Mesothelial cell of epicardium (in vitro differentiated cells): Measurements from ENCODE around the gene TIFAB. TPM values are rescaled to one million over a fixed set of nuclear protein-coding genes. Genes with fewer than 3 reads are reported as not detected.

Source experiments
- DNase-seq, 2 experiments: peaks; one replicate each; pipeline ENCODE4 v3.0.0; 2021; ENCODE audit warnings: low spot score in 2 of 2; ENCODE audit not compliant: unreplicated experiment in 2 of 2
- H3K27ac Mint-ChIP-seq: 2 replicates; pipeline ENCODE4 v1.8.0; 2021; ENCODE audit warnings: mixed read lengths
- H3K27me3 Mint-ChIP-seq: 2 replicates; pipeline ENCODE4 v1.8.0; 2021; ENCODE audit warnings: low read depth, mixed read lengths
- H3K36me3 Mint-ChIP-seq: 2 replicates; pipeline ENCODE4 v1.8.0; 2021; ENCODE audit warnings: mixed read lengths
- H3K4me1 Mint-ChIP-seq: 2 replicates; pipeline ENCODE4 v1.8.0; 2021; ENCODE audit warnings: mixed read lengths
- H3K4me3 Mint-ChIP-seq: 2 replicates; pipeline ENCODE4 v1.8.0; 2021; ENCODE audit warnings: mild to moderate bottlenecking, moderate library complexity, mixed read lengths
- H3K9me3 Mint-ChIP-seq: 2 replicates; pipeline ENCODE4 v1.8.0; 2021; ENCODE audit warnings: mixed read lengths
- total RNA-seq: library from RNA; stranded (reverse); gene quantifications from 3 replicates; pipeline ENCODE4 v1.2.1, GENCODE V29; 2021
- TF ChIP-seq, protein P1 (sequence below): fragments of 200-600 bp; sonication (generic); IDR thresholded peaks from one replicate; pipeline ENCODE4 v1.5.0; 2021; ENCODE audit warnings: antibody characterized with exemption; ENCODE audit not compliant: unreplicated experiment

Gene TIFAB
- total RNA-seq, 1 donor from 2014 or later, result not detected

DNA sequence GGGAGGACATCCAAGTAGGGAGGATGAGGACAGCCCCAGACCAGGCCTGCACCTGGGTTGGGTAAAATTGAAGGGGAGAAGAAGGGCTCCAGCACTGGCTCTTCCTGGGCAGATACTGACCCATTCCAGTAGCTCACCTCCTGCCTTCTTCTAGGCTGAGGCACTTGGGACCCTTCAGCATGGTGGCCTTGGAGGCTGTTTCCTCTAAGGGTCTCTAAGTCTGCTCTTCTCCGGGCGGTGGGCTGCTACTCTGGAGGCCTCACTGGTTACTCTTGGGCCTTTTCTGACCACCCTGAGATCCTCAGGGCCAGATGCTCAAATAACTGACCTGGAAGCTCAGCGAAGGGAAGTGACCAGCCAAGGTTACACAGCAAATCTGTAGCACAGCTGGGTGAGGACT is 2.8 kb upstream of the TIFAB start:
- Mint-ChIP-seq H3K36me3 (no peaks in the 10 kb centered on the region), H3K4me3 (no peak overlapping the region), H3K4me1 (peaks cover 9% of the 10 kb centered on the region), H3K9me3 (no peaks in the 10 kb centered on the region), H3K27ac (no peak overlapping the region), H3K27me3 (peaks cover 36% of the 10 kb centered on the region)
- no peak for DNase-seq
- TF ChIP-seq, protein P1, sequence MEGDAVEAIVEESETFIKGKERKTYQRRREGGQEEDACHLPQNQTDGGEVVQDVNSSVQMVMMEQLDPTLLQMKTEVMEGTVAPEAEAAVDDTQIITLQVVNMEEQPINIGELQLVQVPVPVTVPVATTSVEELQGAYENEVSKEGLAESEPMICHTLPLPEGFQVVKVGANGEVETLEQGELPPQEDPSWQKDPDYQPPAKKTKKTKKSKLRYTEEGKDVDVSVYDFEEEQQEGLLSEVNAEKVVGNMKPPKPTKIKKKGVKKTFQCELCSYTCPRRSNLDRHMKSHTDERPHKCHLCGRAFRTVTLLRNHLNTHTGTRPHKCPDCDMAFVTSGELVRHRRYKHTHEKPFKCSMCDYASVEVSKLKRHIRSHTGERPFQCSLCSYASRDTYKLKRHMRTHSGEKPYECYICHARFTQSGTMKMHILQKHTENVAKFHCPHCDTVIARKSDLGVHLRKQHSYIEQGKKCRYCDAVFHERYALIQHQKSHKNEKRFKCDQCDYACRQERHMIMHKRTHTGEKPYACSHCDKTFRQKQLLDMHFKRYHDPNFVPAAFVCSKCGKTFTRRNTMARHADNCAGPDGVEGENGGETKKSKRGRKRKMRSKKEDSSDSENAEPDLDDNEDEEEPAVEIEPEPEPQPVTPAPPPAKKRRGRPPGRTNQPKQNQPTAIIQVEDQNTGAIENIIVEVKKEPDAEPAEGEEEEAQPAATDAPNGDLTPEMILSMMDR, result no peak

DNA sequence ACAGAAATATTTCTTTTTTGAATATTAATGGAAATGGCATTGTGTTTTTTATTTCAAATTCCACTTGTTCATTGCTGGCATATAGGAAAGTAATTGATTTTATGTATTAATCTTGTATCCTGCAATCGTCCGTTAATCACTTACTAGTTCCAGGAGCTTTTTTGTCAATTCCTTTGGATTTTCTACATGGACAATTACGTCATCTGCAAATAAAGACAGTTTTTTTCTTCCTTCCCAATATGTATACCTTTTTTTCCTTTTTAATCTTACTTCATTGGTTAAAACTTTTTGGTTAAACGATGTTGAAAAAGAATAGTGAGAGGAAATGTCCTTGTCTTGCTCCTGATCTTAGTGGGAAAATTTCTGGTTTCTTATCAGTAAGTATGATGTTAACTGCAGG is 1.5 kb upstream of the TIFAB start:
- Mint-ChIP-seq H3K27ac (no peak overlapping the region), H3K27me3 (peaks cover 32% of the 10 kb centered on the region), H3K4me1 (peaks cover 3% of the 10 kb centered on the region), H3K9me3 (no peaks in the 10 kb centered on the region), H3K4me3 (no peak overlapping the region), H3K36me3 (no peaks in the 10 kb centered on the region)
- no peak for DNase-seq
- TF ChIP-seq, protein P1, result no peak

- no peaks in the 10 kb centered on the region for H3K9me3 Mint-ChIP-seq
- H3K27ac Mint-ChIP-seq, result no peak overlapping the region
- TF ChIP-seq, protein P1, result no peak
- H3K36me3 Mint-ChIP-seq, result no peaks in the 10 kb centered on the region
- no peak overlapping the region for H3K4me3 Mint-ChIP-seq
- H3K27me3 Mint-ChIP-seq, result peaks cover 30% of the 10 kb centered on the region
- no peak for DNase-seq
- peaks cover 3% of the 10 kb centered on the region for H3K4me1 Mint-ChIP-seq
Measured at GRCh38 chr5:135451581-135452320, 400 bp downstream of the TIFAB start.

DNA sequence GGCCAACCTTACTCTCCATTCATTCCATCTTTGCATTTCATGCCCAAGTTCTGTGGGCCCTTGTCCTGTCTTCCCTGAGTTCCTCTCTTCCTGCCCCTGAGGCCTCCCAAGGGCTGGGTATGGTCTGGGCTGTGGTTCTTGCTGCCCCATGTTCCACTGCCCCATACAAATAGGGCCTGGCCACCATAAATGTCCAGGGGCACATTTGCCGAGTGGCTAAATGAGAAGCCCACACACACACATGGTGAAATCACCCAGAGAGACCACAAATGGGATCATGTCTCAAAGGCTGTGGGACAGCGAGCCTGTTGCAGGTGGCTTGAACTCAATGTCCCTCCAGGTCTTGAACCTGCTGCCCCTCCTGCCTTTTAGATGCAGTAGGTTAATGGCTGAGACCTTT is 1.2 kb downstream of the TIFAB start:
- TF ChIP-seq, protein P1, result no peak
- no peaks in the 10 kb centered on the region for H3K36me3 Mint-ChIP-seq
- H3K27ac Mint-ChIP-seq, result no peak overlapping the region
- peaks cover 9% of the 10 kb centered on the region for H3K4me1 Mint-ChIP-seq
- peaks cover 24% of the 10 kb centered on the region for H3K27me3 Mint-ChIP-seq
- no peaks in the 10 kb centered on the region for H3K9me3 Mint-ChIP-seq
- no peak overlapping the region for H3K4me3 Mint-ChIP-seq
- DNase-seq, result no peak

DNA sequence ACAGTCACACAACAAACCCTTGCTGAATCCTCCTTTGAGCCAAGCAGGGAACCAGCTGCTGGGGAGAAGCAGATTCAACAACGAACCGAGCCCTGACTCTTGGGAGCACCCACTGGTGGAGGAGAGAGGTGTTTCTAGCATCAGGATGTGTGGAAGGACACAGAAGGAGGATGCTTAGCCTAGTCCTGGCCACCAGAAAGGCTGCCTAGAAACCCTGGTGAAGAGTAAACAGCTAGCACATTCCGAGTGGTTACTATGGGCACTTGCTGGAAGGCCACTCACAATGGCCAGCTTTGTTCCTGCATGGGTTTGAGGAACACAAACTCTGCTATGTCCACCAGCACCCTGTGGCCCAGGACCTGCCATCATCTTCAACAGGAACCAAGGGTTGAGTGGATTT is 1.8 kb downstream of the TIFAB start:
- H3K27me3 Mint-ChIP-seq, result peaks cover 22% of the 10 kb centered on the region
- no peak overlapping the region for H3K27ac Mint-ChIP-seq
- DNase-seq, result no peak

More for the DNA sequence above, 1.8 kb downstream of the TIFAB start:
- TF ChIP-seq, protein P1, result no peak
- Mint-ChIP-seq H3K9me3 (no peaks in the 10 kb centered on the region), H3K4me1 (peaks cover 15% of the 10 kb centered on the region), H3K4me3 (no peak overlapping the region), H3K36me3 (no peaks in the 10 kb centered on the region)
